GM12864 (cell line): Measurements from ENCODE around the gene CTDSP2.

Experiments
- DNase-seq: peaks from one replicate; pipeline ENCODE4 v3.0.0-alpha.2; 2011; ENCODE audit warnings: low read depth
- H3K4me3 ChIP-seq: 2 replicates; pipeline ENCODE4 v1.5.1; 2011; ENCODE audit warnings: mild to moderate bottlenecking, low read depth, low read length, control low read depth
- TF ChIP-seq, protein P1 (sequence below): IDR thresholded peaks from 2 replicates; pipeline ENCODE4 v1.5.1; 2011; ENCODE audit warnings: low read depth, mild to moderate bottlenecking, moderate library complexity, low read length, control low read depth, inconsistent platforms; ENCODE audit errors: missing control alignments

CTDSP2 gene

DNA sequence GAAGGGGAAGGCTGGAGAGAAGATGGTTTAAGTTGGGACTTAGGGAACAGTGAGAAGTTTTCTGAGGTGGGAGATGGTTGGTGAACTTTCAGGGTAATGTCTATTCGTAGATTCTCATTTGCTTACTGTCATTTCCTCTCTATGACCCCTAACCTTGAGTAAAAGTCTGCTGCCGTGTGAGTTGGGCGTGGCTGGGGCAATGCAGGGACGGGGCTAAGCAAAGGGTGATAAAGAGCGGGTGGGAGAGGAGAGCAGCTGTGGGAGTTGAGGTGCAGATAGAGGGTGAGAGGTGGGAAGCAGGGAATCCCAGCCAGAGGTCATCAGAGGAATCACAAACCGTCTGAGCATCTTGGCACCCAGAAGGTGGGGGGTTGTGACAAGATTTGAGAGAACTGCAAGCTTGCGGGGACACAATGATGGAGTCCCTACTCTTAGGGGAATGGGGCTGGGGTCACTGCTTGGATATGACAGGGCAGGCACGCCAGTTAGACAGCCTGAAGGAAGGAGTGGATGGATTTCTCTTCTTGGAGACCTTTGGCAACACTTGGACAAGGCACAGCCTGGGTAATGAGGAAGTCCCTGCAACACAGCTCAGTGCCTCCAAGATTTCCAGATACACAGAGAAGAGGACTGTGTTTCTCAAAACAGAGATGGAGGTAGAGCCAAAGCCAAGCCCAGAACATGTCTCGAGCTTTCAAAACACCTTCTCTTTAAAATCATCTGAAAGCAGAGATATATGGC lies 45.9 kb upstream of the CTDSP2 start:
- TF ChIP-seq, protein P1, sequence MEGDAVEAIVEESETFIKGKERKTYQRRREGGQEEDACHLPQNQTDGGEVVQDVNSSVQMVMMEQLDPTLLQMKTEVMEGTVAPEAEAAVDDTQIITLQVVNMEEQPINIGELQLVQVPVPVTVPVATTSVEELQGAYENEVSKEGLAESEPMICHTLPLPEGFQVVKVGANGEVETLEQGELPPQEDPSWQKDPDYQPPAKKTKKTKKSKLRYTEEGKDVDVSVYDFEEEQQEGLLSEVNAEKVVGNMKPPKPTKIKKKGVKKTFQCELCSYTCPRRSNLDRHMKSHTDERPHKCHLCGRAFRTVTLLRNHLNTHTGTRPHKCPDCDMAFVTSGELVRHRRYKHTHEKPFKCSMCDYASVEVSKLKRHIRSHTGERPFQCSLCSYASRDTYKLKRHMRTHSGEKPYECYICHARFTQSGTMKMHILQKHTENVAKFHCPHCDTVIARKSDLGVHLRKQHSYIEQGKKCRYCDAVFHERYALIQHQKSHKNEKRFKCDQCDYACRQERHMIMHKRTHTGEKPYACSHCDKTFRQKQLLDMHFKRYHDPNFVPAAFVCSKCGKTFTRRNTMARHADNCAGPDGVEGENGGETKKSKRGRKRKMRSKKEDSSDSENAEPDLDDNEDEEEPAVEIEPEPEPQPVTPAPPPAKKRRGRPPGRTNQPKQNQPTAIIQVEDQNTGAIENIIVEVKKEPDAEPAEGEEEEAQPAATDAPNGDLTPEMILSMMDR, result no peak
- no peak overlapping the region for H3K4me3 ChIP-seq
- DNase-seq, result no peak

DNA sequence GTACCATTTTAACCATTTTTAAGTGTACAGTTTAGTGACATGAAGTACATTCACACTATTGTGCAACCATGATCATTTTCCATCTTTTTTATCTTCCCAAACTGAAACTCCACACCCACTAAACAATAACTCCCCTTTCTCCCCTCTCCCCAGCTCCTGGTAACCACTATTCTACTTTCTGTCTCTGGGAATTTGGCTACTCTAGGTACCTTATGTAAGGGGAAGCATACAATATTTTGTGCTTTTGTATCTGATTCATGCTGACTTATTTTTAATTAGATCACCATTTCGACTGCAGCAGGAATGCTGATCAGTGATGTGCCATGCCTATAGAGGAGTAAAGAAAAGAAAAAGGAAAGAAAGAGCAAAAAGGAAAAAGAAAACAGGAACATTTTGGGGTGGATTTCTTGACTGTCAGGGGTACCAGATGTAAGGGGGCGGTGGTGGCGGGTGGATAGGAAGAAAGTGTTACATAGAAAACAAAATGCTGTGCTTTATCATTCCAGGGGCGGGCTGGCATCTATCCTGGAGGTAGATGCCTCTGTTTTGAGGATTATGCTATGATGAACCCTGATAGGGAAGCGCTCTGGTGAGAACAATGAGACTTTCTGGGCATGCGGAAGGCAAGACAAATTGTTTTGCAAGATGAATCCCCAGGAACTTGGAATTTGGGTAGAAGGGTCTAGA lies 45.2 kb upstream of the CTDSP2 start:
- TF ChIP-seq, protein P1, result no peak
- DNase-seq, result no peak
- H3K4me3 ChIP-seq, result no peak overlapping the region

DNA sequence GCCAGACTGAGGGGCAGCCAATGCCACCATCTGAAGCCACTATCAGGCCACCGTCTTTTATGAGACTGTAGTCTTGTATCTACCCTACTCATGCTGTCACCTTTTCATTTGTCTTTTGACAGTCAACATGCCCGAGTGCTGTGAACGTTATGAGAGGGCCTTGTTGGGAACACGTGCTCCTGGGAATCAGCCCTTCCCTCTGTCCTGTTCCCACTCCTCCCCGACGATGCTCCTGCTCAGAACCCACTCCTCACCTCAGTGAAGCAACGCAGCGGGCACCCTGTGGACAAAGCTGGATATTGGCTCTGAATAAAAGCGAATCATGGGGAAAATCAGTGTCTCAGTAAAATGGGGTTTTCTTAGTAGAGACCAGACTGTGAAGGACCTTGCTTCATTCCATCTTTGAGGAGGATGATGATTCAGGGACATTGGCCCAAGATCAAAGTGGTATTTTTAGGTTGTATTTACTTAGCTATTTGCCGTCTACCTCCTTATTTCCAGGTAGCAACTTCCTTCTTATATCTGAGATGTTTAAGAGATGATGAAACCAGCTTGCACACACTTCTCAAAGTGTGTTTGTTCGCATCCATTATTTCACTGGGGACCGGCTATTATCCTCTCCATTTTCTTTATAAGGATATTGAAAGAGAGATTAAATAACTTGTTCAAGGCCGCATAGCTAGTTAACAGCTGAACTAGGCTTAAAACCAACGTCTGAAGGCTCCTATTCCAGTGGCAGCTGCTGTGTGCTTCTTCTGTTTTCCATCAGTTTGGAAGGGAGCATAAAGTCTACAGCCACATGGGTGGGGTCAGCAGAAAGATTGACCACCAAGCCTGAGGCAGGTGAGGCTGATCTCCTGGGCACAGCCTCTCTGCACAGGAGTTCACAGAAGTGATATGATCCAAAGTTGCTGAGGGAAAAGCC lies 43.9 kb upstream of the CTDSP2 start:
- TF ChIP-seq, protein P1, result no peak
- DNase-seq, result no peak
- H3K4me3 ChIP-seq, result no peak overlapping the region

DNA sequence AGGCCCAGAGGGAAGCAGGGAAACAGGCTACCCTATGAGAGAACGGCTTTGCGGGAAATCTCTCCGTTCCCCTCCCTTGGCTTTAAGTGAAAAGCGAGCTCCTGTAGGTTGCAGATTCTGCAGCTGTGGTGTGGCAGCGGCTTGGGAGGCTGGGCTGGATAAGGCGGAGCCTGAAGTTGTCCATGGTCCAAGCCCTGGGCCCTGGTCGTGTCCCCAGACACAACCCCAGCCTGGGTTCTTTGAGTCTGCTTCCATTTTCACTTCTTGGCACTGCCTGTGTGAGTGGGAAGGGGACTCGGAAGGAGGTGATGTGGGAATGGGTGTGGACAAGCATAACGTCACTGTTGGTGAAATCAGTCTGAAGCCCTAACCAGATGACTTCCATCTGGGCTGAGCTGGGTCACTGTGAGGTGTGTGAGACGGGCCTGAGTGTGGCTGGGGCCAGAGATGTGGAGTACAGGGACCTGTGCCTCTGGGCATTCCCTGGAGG lies 43.0 kb upstream of the CTDSP2 start:
- DNase-seq, result no peak
- TF ChIP-seq, protein P1, result no peak
- no peak overlapping the region for H3K4me3 ChIP-seq

DNA sequence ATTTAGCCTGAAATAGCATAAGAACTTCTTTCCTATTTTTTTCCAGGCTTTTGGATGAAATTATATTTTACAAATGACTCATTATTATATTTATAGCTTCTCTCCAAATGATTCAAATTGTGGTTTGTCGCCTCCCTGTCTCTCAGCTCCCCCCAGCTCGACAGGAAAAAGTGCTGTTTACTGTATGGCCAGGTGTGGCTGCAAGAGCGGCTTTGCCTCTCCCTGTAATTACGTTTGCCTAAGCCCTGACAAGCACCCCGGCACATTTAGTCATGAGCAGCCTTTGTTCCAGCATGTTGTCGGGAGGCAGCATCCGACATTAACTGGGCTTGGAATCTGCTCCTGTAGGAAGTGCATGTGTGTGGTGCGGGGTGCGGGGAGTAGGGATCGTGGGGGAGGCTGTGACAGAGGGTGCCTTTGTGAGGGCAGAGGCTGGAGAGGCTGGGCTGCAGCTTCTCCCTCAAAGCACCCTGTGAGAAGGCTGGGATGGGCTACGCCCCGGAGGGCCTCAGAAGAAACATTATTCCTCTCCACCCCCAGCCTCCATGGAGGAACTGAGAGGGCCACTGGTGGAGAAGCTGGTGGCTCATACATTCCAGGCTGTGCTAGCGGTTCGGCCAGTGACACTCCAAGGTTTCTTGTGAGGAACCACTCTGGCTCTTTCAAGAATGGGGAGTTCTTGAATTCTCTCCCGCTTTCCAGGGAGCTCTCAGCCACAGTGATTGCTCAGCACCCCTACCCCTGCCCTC lies 42.1 kb upstream of the CTDSP2 start:
- DNase-seq, result no peak
- no peak overlapping the region for H3K4me3 ChIP-seq
- TF ChIP-seq, protein P1, result no peak
